SKM-1 (cell line): ENCODE measurements around the gene ADAMTS13.

Source experiments
- DNase-seq: peaks from one replicate; lab custom pipeline; 2025; ENCODE audit not compliant: unreplicated experiment; lab: John Stamatoyannopoulos, UW

Gene ADAMTS13

DNA sequence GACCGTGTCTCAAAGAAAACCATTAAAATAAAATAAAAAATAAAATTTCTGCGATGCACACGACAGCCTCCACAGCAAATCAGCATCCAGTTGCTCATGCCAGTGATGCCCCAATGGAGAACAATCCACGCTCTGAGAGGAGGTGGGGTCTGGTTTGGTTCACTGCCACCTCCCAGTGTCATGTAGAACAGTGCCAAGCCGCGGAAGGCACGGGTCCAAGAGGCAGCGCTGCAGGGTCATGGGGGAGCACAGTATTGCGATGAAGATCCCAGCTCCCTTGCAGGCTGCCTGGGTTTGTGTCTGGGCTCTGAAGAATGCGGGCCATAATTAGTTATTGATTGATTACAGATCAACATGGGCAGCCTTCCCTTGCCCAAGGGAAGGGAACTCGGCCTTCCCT is 31.5 kb downstream of the ADAMTS13 start:
- no peak for DNase-seq

GRCh38 chr9:133454325-133454724 is 32.2 kb downstream of the ADAMTS13 start:
- no peak for DNase-seq

GRCh38 chr9:133454943-133455673 is 32.9 kb downstream of the ADAMTS13 start:
- no peak for DNase-seq

GRCh38 chr9:133455936-133456335 is 33.8 kb downstream of the ADAMTS13 start:
- no peak for DNase-seq

DNA sequence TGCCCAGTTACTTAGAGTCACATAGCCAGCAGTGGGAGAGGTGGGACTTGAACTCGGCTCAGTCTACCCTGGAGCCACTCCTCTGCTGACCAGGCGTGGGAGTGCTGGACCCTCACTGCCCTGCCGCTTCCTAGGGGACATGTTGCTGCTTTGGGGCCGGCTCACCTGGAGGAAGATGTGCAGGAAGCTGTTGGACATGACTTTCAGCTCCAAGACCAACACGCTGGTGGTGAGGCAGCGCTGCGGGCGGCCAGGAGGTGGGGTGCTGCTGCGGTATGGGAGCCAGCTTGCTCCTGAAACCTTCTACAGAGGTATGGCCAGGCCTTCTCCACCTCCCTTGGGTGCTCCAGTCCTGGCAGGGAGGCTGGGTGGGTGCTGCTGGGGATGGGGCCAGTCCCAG is 34.2 kb downstream of the ADAMTS13 start:
- no peak for DNase-seq

DNA sequence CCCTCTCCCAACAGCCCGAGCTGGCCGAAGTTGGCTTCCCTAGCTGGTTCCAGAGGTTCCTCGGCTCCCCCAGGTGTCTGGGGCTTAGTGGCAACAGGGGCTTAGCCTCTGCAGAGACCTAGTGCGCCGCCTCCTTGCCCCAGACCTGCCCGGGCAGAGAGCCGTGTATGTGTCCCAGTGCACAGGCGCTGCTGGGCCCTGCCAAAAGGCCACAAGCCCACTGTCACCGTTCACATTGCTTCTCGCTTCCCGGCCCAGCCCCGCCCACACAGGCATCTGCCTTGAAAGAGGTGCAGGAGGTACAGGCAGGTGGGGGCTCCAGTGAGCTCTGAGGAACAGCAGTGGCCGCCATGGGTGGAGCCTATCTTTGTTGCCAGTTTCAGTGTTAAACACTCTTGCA is 35.1 kb downstream of the ADAMTS13 start:
- DNase-seq = no peak

- DNase-seq = no peak
Observed at GRCh38 chr9:133457748-133458147, 35.6 kb downstream of the ADAMTS13 start.

GRCh38 chr9:133458643-133459312 is 36.6 kb downstream of the ADAMTS13 start:
- peak; percentile 27 for DNase-seq

DNA sequence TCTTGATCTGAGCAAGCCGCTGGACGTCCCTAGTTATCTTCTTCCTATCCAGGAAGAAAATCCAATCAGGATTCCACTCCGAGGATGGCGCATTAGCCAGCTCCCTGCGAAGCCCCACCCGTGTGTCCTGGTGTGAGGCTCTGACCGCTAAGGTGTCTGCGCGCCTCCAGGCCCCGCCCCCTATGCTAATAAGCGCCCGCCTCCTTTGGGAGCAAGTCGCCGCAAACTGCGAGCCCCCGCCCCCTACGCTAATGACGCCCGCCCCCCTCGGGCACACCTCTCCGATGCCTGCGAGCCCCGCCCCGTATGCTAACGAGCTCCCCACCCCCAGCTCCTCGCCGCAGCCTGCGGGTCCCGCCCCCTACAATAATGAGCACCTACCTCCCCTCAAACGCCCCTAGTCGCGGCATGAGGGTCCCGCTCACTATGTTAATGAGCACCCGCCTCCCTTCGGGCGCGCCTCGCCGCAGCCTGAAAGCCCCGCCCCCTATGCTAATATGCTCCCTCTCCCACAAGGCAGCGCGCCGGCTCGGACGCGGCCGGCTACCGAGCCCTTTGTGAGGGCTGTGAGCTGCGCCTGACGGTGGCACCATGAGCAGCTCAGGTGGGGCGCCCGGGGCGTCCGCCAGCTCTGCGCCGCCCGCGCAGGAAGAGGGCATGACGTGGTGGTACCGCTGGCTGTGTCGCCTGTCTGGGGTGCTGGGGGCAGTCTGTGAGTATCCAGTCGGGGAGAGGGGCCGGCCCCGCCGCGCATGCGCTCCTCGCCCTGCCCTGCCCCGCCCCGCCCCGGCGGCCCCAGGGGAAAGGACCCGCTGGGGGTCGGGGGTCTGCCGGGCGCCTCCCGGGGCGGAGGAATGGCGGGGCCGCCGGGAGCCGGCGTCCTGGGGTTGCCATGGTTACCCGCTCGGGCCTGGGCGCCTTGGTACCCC is 37.6 kb downstream of the ADAMTS13 start, which contains the start of gene CACFD1:
Gene CACFD1 (plus strand): TSS at position 503 of the 929 bp plus-strand sequence. CDS start 89 bp downstream, at position 592.
- peak; percentile 84 for DNase-seq

DNA sequence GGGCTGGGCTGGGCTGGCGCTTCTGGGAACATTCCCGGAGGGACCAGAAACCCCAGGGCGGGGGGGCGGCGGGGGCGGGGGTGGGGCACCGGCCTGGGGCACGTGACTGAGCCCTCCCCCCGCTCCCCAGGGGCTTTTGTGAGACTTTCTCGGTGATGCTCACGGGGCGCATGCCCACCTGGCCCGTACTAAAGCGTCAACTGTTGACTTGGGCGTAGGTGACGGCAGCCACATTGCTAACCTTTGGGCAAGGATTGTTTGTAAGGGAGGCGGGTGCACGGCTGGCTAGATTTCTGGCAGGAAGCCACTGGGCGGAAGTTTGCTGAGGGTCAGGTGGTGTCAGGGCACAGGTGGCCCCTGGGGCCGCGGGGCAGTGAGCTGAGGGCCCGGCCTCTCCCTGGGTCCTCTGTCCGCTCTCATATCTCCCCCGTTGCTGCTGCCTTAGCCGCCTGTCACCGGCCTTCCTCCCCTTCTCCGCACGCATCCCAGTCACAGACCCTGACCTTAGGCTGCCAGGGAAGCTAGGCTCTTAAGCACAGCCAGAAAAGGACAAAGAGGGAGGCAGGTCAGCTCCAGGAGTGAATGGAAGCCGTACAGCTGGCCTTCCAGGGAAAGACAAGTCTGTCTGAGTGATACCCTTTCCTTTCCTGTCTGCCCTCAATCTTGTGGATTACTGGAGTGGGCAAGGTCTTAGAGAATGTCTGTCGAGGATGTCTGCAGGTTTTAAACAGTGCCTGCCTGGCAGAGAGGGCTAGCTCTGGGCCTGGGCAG is 38.4 kb downstream of the ADAMTS13 start:
- no peak for DNase-seq

DNA sequence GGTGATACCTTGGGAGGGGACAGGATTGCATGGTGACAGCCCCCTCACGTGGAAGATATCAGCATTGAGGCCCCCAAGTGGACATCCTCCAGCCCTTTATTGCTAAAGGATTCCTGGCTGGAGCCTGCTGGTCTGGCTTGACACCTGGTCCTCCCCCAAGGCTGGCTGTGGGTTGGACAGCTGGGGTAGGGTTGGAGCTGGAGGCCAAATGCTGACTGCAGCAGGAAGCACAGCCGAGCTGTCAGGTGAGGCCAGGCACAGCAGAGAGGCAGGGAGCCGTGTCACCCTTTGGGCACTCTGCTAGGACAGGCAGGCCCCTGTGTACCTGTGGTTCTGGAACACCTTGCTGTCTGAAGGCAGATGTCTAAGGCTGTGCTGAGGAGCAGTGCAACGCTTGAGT is 39.8 kb downstream of the ADAMTS13 start:
- no peak for DNase-seq

DNA sequence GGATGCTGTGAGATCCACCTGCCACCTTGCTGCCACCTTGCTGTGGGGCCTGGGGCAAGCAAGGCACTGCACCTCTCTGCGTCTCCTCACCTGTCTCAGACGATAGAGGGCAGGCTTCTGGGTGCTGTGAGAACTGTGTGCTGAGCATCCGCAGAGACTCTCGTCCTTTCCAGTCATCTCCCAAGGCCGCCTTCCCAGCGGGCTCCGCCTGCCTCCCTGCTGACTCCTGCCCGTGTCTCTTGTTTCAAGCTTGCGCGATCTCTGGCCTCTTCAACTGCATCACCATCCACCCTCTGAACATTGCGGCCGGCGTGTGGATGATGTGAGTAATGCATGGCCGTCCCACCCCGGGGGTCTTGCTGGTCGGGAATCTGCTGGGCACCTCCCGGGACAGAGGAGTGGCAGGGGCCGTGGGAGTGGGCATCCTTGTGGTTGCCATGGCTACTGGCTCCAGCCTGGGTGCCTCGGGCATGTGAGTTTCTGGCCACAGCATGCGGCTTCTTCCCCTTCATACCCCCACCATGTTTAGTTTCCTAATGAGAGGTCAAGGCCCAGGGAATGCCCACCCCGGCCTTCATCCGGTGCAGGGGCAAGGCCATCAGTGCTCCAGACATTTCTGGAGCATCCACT is 41.2 kb downstream of the ADAMTS13 start:
- DNase-seq = no peak

DNA sequence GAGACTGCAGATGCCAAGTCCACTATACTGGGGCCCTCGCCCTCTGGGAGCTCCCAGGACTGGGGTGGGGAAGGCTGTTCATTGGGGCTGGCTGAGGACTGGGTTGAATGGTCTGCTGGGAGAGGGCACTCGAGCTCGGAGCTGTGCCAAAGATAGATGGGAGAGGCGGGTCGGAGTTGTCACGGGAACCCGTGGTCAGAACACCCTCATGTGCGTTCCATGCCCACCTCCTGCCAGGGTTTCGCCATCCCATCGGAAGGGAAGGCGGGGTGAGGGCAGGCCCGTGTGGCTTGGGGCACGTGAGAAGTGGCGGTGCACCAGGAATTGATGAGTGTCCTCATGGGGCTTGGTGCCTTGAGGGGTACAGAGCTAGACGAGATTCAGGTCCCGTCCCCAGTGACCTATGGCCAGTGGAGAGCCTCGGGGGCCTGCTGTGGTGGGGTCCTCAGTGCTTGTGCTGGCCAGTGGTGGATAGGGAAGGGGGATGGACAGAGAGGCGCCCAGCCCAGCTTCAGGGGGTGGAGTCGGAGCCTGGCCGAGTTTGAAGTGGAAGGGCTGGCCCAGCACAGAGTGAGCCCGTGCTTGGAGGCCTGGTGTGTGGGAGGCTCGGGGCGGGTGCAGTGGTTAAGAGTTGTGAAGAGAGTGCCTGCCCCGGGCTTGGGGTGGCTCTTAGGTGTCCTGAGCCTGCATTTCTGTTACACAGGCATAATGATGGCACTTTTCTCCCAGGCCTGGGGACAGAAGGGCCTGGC is 41.9 kb downstream of the ADAMTS13 start:
- DNase-seq = no peak

- DNase-seq = no peak
Observed at GRCh38 chr9:133464638-133465037, 42.5 kb downstream of the ADAMTS13 start.

- DNase-seq = no peak
Observed at GRCh38 chr9:133465984-133466383, 43.8 kb downstream of the ADAMTS13 start.

DNA sequence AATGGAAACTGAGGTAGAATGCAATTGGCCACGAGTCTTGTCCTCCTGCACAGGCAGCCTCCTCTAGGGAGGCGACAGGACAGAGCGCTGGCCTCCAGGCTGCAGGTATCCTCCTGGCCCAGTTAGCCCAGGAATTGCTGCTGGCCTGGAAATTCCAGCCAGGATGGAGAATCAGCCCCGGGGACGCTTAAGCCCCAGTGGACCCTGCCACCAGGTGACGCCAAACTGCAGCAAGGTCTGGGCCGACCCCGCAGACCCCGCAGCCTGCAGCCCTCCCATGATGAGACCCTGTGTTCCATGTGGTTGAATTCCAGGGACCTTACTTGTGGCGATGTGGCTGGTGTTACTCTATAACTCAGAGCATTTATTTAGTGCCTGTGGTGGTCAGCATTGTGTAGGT is 44.9 kb downstream of the ADAMTS13 start:
- no peak for DNase-seq

DNA sequence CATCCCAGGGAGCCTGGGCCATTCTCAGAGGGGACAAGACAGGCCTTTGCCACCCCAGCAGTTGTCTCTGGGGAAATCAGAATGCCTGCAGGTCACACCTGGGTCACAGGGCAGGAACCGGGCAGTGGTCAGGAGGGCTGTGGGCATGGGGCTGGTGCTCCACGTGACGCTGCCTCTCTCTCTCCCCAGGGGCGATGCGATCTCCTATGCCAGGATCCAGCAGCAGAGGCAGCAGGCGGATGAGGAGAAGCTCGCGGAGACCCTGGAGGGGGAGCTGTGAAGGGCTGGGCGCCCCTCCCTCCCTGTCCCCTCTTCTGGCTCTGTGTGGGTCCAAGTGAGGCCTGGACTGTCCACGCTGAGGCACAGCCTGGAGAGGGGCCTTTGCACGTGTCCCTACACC is 46.2 kb downstream of the ADAMTS13 start:
- DNase-seq = no peak

- no peak for DNase-seq
Observed at GRCh38 chr9:133468777-133469421, 46.7 kb downstream of the ADAMTS13 start.

DNA sequence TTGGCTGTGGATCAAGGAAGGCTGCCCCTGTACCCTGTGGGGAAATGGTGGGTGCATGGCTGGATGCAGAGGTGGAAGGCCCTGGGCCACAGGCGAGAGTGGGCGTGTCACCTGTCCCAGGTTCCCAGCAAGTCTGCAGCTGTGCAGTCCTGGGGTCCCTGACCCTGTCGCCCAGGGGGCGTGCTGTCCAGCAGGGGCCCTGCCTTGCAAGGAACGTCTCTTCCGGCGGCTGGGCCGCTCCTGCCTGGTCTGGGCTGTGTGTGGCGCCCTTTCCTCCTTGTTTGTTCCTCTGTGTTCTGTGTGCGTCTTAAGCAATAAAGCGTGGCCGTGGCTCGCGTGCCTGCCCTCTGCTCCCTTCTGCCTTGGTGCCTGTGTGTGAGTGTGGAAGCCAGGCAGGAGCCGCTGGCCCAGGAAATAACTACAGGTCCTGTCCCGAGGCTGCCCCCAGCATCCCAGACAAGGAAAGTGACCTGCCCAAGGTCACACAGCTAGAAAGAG is 48.3 kb downstream of the ADAMTS13 start:
- no peak for DNase-seq
